HG03095 (cell line): ENCODE data around the gene TNKS2.
"Not testable (repeated sequence)": the region's sequence is repeated elsewhere in the genome, so short reads cannot be mapped to it uniquely, and the experiment has no call there.

Experiments used
- ATAC-seq: cut with Tn5 transposase; IDR thresholded peaks from one replicate; pipeline ENCODE4 v1.9.1; 2021; ENCODE audit warnings: moderate library complexity; ENCODE audit not compliant: unreplicated experiment

TNKS2 gene

GRCh38 chr10:91797874-91798648 lies at the start of gene TNKS2:
Gene TNKS2 (plus strand): TSS chr10:91798426. CDS start chr10:91798691, 265 bp downstream.
- ATAC-seq: peak; percentile 72

- not testable (repeated sequence) for ATAC-seq
These were observed 48.6 kb upstream of the TNKS2 start for GRCh38 chr10:91749592-91749991.

GRCh38 chr10:91756286-91756685 lies 41.9 kb upstream of the TNKS2 start:
- ATAC-seq: no peak

- no peak for ATAC-seq
These were observed 39.7 kb upstream of the TNKS2 start for GRCh38 chr10:91758303-91759146.

GRCh38 chr10:91759581-91759986 lies 38.6 kb upstream of the TNKS2 start:
- no peak for ATAC-seq

- no peak for ATAC-seq
These were observed 36.5 kb upstream of the TNKS2 start for GRCh38 chr10:91761721-91762120.

GRCh38 chr10:91762878-91763277 lies 35.3 kb upstream of the TNKS2 start:
- no peak for ATAC-seq

- ATAC-seq: no peak
These were observed 31.6 kb upstream of the TNKS2 start for GRCh38 chr10:91766676-91767075.

GRCh38 chr10:91768123-91768522 lies 30.1 kb upstream of the TNKS2 start:
- ATAC-seq: no peak

- ATAC-seq: no peak
These were observed 26.3 kb upstream of the TNKS2 start for GRCh38 chr10:91771907-91772306.

- no peak for ATAC-seq
These were observed 25.8 kb upstream of the TNKS2 start for GRCh38 chr10:91772461-91772860.

- ATAC-seq: no peak
These were observed 25.4 kb upstream of the TNKS2 start for GRCh38 chr10:91772869-91773268.

- no peak for ATAC-seq
These were observed 23.7 kb upstream of the TNKS2 start for GRCh38 chr10:91774571-91774970.

GRCh38 chr10:91775731-91776130 lies 22.5 kb upstream of the TNKS2 start:
- no peak for ATAC-seq

GRCh38 chr10:91776266-91776665 lies 22.0 kb upstream of the TNKS2 start:
- no peak for ATAC-seq

GRCh38 chr10:91778485-91778884 lies 19.7 kb upstream of the TNKS2 start:
- ATAC-seq: no peak

- ATAC-seq: no peak
These were observed 19.1 kb upstream of the TNKS2 start for GRCh38 chr10:91779011-91779605.

- ATAC-seq: no peak
These were observed 15.7 kb upstream of the TNKS2 start for GRCh38 chr10:91782539-91782938.

- ATAC-seq: no peak
These were observed 12.4 kb upstream of the TNKS2 start for GRCh38 chr10:91785830-91786229.

- ATAC-seq: no peak
These were observed 11.0 kb upstream of the TNKS2 start for GRCh38 chr10:91787258-91787657.

GRCh38 chr10:91787810-91788209 lies 10.4 kb upstream of the TNKS2 start:
- no peak for ATAC-seq

GRCh38 chr10:91788527-91788926 lies 9.7 kb upstream of the TNKS2 start:
- no peak for ATAC-seq
